Measurements from ENCODE around the gene CLEC20A. TPM values are rescaled to one million over a fixed set of nuclear protein-coding genes. Genes with fewer than 3 reads are reported as not detected.

The CLEC20A gene
- total RNA-seq, 1 experiment from 2014 or later, result not detected

GRCh38 chr1:178477373-178477772, 19.4 kb downstream of the CLEC20A start:
- Mint-ChIP-seq H3K27me3 (ENCODE audit: insufficient read depth, unreplicated experiment) (no peaks in the 10 kb centered on the region), H3K4me1 (ENCODE audit: insufficient read depth, unreplicated experiment) (peaks cover 1% of the 10 kb centered on the region), H3K4me3 (ENCODE audit: unreplicated experiment) (no peak overlapping the region), H3K27ac (ENCODE audit: low read depth, unreplicated experiment) (no peak overlapping the region), H3K9me3 (ENCODE audit: unreplicated experiment) (no peaks in the 10 kb centered on the region), H3K36me3 (ENCODE audit: insufficient read depth, unreplicated experiment) (peaks cover 42% of the 10 kb centered on the region)
- no TSS peak for BruUV-seq (replicated peaks)
- intact Hi-C loops (cut with micrococcal nuclease), result no loop called here
- DNase-seq (ENCODE audit: unreplicated experiment), result no peak
- ChIA-PET POLR2A (interaction anchor here (0.7 kb wide), 1 partner anchor 1462 kb away, joined by 3 read pairs; no protein-coding TSS in a partner anchor), CTCF (interaction anchor here (0.7 to 3.7 kb wide), 2 partner anchors 24 to 529 kb away, joined by 4 to 40 read pairs; no protein-coding TSS in a partner anchor)
- no peak for TF ChIP-seq CTCF (IDR thresholded peaks at IDR 0.05; ENCODE audit: unreplicated experiment)

- CTCF ChIA-PET, result interaction anchor here (0.5 to 6.7 kb wide), 6 partner anchors 29 to 1442 kb away, joined by 3 to 82 read pairs (median 3); no protein-coding TSS in a partner anchor
- Mint-ChIP-seq H3K4me1 (ENCODE audit: insufficient read depth, unreplicated experiment) (peaks cover 12% of the 10 kb centered on the region), H3K36me3 (ENCODE audit: insufficient read depth, unreplicated experiment) (peaks cover 62% of the 10 kb centered on the region), H3K9me3 (ENCODE audit: unreplicated experiment) (no peaks in the 10 kb centered on the region), H3K4me3 (ENCODE audit: unreplicated experiment) (no peak overlapping the region), H3K27me3 (ENCODE audit: insufficient read depth, unreplicated experiment) (no peaks in the 10 kb centered on the region), H3K27ac (ENCODE audit: low read depth, unreplicated experiment) (peak overlapping the region; percentile 24)
- no peak for DNase-seq (ENCODE audit: unreplicated experiment)
- BruUV-seq (replicated peaks), result no TSS peak
- intact Hi-C loops (cut with micrococcal nuclease), result no loop called here
- no peak for TF ChIP-seq CTCF (IDR thresholded peaks at IDR 0.05; ENCODE audit: unreplicated experiment)
- POLR2A ChIA-PET, result interaction anchor here (0.6 to 0.7 kb wide), 2 partner anchors 97 to 678 kb away, joined by 3 read pairs; no protein-coding TSS in a partner anchor
These were observed 24.2 kb downstream of the CLEC20A start for GRCh38 chr1:178472531-178472930.

GRCh38 chr1:178470411-178470960, 26.3 kb downstream of the CLEC20A start:
- H3K4me3 Mint-ChIP-seq (ENCODE audit: unreplicated experiment), result no peak overlapping the region
- intact Hi-C loops (cut with micrococcal nuclease), result no loop called here
- H3K27me3 Mint-ChIP-seq (ENCODE audit: insufficient read depth, unreplicated experiment), result no peaks in the 10 kb centered on the region
- H3K4me1 Mint-ChIP-seq (ENCODE audit: insufficient read depth, unreplicated experiment), result peaks cover 18% of the 10 kb centered on the region
- BruUV-seq (replicated peaks), result no TSS peak
- H3K36me3 Mint-ChIP-seq (ENCODE audit: insufficient read depth, unreplicated experiment), result peaks cover 69% of the 10 kb centered on the region
- DNase-seq (ENCODE audit: unreplicated experiment), result peak; percentile 54
- ChIA-PET POLR2A (interaction anchor here (0.7 to 2.7 kb wide), 6 partner anchors 9 to 167 kb away, joined by 3 to 10 read pairs (median 5); no protein-coding TSS in a partner anchor), CTCF (interaction anchor here (0.5 to 6.7 kb wide), 9 partner anchors 17 to 170 kb away, joined by 3 to 82 read pairs (median 4); no protein-coding TSS in a partner anchor)
- H3K27ac Mint-ChIP-seq (ENCODE audit: low read depth, unreplicated experiment), result peak overlapping the region; percentile 85
- no peaks in the 10 kb centered on the region for H3K9me3 Mint-ChIP-seq (ENCODE audit: unreplicated experiment)
- no peak for TF ChIP-seq CTCF (IDR thresholded peaks at IDR 0.05; ENCODE audit: unreplicated experiment)

- no TSS peak for BruUV-seq (replicated peaks)
- ChIA-PET CTCF (interaction anchor here (0.7 to 6.7 kb wide), 3 partner anchors 34 to 157 kb away, joined by 4 to 82 read pairs (median 22); no protein-coding TSS in a partner anchor), POLR2A (no interaction called here)
- Mint-ChIP-seq H3K36me3 (ENCODE audit: insufficient read depth, unreplicated experiment) (peaks cover 69% of the 10 kb centered on the region), H3K4me3 (ENCODE audit: unreplicated experiment) (no peak overlapping the region), H3K4me1 (ENCODE audit: insufficient read depth, unreplicated experiment) (peaks cover 35% of the 10 kb centered on the region), H3K27me3 (ENCODE audit: insufficient read depth, unreplicated experiment) (no peaks in the 10 kb centered on the region), H3K27ac (ENCODE audit: low read depth, unreplicated experiment) (no peak overlapping the region), H3K9me3 (ENCODE audit: unreplicated experiment) (no peaks in the 10 kb centered on the region)
- DNase-seq (ENCODE audit: unreplicated experiment), result no peak
- TF ChIP-seq CTCF (IDR thresholded peaks at IDR 0.05; ENCODE audit: unreplicated experiment), result no peak
- intact Hi-C loops (cut with micrococcal nuclease), result no loop called here
These were observed 28.9 kb downstream of the CLEC20A start for GRCh38 chr1:178467837-178468236.
